Stimulated activated CD4-positive, alpha-beta T cell treated with anti-CD3 and anti-CD28 coated beads, Interleukin-2, amount 100 ng/mL, for 48 hours (primary cell): ENCODE data around the gene MX1.

Source experiments
- DNase-seq, 2 donors: peaks; one replicate each; pipeline ENCODE4 v3.0.0-alpha.2; 2020

MX1 gene

DNA sequence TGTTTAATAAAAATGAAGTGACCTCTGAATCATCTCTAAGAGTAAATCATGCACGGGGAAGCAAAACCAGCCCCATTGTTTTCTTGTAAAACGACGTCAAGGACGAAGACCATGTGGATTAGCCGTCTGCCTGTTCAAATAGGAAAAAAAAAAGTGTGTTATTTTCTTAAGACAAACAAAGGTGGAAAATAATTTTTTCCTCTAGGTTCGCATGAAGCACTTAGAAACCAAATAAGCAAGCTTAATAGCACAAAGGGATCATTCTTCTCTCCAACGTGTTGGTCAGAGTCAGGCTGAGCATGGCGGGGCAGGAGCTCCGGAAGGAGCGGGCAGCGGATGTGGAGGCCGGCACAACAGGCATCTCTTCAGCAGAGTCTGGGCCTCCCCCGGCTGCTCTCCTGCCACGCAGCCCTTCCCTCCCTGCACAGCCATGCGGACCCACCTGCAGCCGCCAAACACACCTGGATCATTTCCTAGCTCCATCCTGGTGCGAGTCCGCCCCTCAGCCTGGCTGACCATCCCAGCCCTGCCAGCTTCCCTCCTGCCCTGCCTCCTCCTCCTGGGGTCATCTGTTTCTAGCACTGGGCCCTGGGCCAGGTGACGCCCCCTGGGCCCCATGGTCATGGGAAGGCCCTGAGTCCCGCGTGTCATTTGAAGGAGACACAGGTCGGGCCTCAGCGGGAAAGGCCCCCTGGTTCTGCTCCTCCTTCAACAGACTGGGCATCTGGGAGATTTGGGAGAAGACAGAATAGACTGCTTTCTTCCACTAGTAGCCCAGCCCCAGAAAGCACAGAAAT, 40.2 kb downstream of the MX1 start:
- no peak for DNase-seq

GRCh38 chr21:41470054-41470453, 44.0 kb downstream of the MX1 start:
- no peak for DNase-seq

- DNase-seq: no peak
Observed at GRCh38 chr21:41472753-41473548, 46.9 kb downstream of the MX1 start.

- DNase-seq: no peak
Observed at GRCh38 chr21:41475714-41476420, 49.8 kb downstream of the MX1 start.

GRCh38 chr21:41477641-41478318, 51.7 kb downstream of the MX1 start:
- no peak for DNase-seq

GRCh38 chr21:41478319-41479177, 52.5 kb downstream of the MX1 start:
- no peak for DNase-seq

DNA sequence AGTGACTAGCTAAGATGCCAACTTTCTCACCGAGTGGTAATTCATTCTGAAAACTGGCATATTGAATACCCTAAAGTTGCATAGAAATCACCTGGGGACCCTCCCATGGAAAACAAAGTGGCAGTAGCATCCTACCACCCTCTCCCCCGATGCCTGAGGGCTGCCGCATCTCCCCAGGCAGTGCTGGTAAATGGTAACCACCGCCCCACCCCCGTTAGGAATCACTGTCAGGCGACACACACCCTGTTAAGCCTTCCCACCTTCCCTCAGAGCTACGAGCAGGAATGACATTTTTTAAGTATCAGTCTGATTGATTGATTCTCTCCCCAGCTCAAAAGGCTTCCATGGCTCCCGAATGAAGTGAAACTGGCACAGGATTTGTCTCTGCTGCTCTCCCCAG, 53.6 kb downstream of the MX1 start:
- no peak for DNase-seq

- no peak for DNase-seq
Observed at GRCh38 chr21:41480086-41480690, 54.1 kb downstream of the MX1 start.

DNA sequence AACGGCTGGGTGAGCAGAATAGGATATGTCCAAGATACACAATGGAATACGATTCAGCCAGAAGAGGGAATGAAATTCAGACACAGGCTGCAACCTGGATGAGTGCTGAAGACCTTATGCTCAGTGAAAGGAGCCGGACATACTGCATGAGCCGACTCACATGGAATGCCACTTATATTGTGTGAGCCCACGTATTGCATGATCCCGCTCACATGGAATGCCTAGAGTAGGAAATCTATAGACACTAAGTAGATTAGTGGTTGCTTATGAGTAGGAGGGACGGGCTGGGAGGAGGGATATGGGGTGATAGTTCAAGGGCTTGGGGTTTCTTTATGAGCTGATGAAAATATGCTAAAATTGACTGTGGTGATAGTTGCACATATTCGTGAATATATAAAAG, 55.2 kb downstream of the MX1 start:
- DNase-seq: no peak

DNA sequence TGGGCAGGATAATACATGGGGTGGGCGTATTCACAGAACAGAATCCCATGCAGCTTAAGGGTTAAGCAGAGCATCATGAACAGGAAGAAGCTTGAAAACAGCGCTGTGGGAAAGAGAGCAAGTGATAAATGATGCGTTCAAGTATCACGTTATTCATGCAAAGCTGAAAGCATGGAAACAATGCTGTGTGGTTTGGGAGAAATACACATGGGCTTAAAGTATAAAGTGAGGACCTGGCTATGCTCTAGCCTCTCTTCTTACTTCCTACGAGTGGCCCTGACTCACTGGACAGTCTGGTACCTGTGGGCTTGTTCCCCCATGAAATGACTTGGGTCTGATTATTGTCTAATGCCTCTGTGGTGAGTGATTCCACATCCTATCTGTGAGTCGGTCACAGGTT, 56.3 kb downstream of the MX1 start:
- no peak for DNase-seq

- DNase-seq: no peak
Observed at GRCh38 chr21:41482980-41483379, 56.9 kb downstream of the MX1 start.

DNA sequence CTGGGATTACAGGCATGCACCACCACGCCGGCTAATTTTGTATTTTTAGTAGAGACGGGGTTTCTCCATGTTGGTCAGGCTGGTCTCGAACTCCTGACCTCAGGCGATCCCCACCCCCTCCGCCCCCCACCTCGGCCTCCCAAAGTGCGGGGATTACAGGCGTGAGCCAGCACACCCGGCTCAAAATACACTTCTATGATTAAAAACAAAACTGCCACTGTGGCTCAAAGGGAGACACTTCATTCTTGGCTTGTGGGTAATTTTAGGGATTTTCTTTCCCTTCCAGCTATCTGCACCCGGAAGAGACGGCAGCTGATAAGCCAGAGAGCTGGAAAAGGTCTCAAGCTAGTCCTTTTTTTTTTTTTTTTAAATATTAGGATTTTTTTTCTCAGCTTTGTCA, 57.4 kb downstream of the MX1 start:
- DNase-seq: no peak

GRCh38 chr21:41483973-41484372, 57.9 kb downstream of the MX1 start:
- DNase-seq: no peak

DNA sequence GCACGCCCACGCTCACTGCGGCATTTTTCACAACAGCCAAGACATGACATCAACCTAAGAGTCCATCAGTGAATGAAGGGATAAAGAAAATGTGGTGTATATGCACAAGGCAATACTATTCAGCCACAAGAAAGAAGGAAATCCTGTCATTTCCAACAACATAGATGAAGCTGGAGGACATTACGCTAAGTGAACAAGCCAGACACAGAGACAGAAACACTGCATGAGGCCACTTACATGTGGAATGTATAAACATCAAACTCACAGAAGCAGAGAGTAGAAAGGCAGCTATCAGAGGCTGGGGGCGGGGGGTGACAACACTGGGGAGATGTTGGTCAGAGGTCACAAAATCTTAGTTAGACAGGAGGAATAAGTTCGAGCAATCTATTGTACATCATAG, 61.0 kb downstream of the MX1 start:
- DNase-seq: no peak

DNA sequence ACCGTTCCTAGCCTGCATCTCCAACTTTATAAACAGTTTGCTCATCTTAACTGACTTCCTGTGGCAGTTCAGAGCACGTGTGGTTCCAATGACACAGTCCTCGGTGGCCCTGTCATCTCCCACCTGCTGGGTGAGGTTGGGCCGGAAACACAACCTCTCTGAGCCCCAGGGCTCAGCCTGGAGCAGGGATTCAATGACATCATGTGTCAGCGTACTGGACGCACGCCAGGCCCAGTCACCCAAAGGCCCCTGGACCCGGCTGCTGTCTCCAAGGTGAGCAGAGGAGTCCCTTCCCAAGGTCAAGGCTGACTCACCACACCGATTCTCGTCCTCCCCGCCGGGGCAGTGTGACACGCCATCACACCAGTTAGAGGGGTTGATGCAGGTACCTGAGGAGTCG, 62.0 kb downstream of the MX1 start:
- no peak for DNase-seq

GRCh38 chr21:41489329-41489728, 63.3 kb downstream of the MX1 start:
- DNase-seq: no peak

GRCh38 chr21:41490330-41490729, 64.3 kb downstream of the MX1 start:
- no peak for DNase-seq

DNA sequence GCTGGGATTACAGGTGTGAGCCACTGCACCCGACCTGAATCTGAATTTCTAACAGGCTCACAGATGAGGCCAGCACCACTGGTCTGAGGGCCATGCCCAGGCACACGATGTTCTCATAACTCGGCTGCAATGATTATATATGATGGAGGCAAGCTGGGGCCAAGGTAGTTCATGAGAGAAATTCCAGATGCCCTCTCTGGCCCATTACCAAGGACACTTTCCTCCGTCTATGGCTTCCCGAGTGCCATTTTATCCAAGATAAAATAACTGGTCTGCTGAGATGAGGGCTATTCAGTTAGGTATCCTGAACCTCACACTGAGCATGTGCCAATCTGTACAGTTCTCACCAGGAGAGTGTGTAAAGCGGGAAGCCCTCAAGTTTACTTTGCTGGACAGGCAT, 65.4 kb downstream of the MX1 start:
- DNase-seq: no peak

DNA sequence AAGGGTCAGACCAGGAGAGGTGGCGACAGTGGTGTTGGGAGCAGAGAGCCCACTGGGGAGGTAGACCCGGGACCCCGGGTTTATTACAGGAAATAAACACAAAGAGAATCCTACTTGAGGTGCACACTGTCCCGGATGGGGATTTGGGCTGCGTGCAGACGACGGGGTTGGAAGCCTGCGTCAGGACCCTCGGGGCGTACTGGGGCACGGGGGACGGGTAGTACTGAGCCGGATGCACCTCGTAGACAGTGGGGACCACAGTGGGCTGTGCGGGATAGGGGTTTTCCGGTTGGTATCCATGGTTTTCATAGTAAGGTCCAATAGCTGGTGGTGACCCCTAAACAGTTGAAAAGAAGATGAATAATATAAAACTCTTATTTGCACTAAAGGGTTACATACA, 68.2 kb downstream of the MX1 start:
- DNase-seq: no peak

DNA sequence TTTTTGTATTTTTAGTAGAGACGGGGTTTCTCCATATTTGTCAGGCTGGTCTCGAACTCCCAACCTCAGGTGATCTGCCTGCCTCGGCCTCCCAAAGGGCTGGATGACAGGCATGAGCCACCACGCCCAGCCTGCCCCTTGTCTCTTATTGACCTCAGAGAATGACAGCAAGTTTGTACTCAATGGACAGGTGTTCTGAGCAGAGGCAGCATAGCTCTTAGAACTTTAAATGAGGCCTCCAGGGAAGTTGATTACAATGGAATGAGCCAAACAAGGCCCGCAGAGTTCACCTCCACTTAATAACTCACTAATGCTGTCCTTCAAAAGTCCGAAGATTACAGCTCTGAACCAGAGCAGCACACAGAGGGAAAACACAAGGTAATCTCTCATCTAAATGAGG, 71.0 kb downstream of the MX1 start:
- DNase-seq: no peak

DNA sequence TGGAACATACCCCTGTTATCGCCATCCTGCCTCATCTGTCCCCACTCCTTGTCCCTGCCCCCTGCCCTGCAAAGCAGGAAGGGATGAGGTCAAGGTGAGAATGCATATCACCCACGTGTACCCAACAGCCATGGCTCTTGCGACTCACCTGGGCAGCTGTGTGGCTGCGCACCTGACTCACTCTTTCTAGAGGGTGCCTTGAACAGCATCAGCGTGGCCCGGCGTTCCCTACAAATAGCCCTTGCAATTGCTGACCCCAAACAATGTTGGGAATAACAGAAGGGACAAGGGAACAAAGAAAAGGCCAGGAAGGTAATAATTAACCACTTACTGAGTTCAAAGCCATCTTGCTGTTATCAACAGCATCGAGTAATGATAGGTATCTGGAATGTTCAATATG, 71.7 kb downstream of the MX1 start:
- DNase-seq: no peak

DNA sequence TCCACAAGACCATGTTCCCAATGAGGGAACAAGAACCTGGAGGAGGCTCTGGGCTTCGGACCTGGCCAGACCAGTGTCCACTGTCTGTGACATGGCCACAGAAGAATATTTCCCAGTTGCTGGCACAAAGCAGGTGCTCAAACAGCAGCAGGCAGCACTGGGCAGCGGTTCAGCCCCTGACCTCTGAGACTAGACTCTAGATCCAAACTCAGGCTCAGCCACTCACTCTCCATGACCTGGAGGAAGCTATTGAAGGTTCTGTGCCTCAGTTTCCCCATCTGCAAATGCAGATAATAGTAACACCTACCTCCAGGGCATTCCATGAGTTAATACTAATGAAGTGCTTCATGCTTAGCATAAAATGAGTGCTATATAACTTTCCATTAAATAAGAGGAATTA, 73.9 kb downstream of the MX1 start:
- no peak for DNase-seq
